SK-N-SH treated with all-trans-retinoic acid at 6 μM for 48 hours (cell line): ENCODE data around the gene SLFN12.

Experiments
- ATAC-seq: fragments of 200-7000 bp; cut with Tn5 transposase; 3 replicates; pipeline ENCODE4 v1.9.1; 2020; ENCODE audit warnings: mild to moderate bottlenecking, moderate library complexity
- ARNTL ChIP-seq: fragments of 450-650 bp; formaldehyde crosslinking; IDR thresholded peaks from 2 replicates; pipeline ENCODE4 v1.5.0; 2020; ENCODE audit warnings: low read depth, mild to moderate bottlenecking, moderate library complexity, borderline replicate concordance
- BACH2 ChIP-seq: fragments of 250-450 bp; sonication (Bioruptor Pico); IDR thresholded peaks from 2 replicates; pipeline ENCODE4 v1.9.0; 2021; ENCODE audit warnings: mild to moderate bottlenecking, borderline replicate concordance
- CREB5 ChIP-seq: fragments of 250-450 bp; sonication (Bioruptor Pico); IDR thresholded peaks from 2 replicates; pipeline ENCODE4 v1.5.1; 2020; ENCODE audit warnings: low read depth, mild to moderate bottlenecking, moderate library complexity
- CSDC2 ChIP-seq: fragments of 250-450 bp; sonication (Bioruptor Pico); IDR thresholded peaks from 2 replicates; pipeline ENCODE4 v1.5.0; 2020; ENCODE audit warnings: mild to moderate bottlenecking, moderate library complexity
- ESRRG ChIP-seq: fragments of 250-450 bp; sonication (Bioruptor Pico); IDR thresholded peaks from 2 replicates; pipeline ENCODE4 v1.6.1; 2021; ENCODE audit warnings: mild to moderate bottlenecking
- GLIS3 ChIP-seq: fragments of 250-450 bp; sonication (Bioruptor Pico); IDR thresholded peaks from 2 replicates; pipeline ENCODE4 v1.5.0; 2020; ENCODE audit warnings: mild to moderate bottlenecking, moderate library complexity
- ISL1 ChIP-seq: fragments of 250-450 bp; sonication (Bioruptor Pico); IDR thresholded peaks from 2 replicates; pipeline ENCODE4 v2.1.2; 2022; ENCODE audit warnings: mild to moderate bottlenecking, moderate library complexity
- POU6F1 ChIP-seq: fragments of 250-450 bp; sonication (Bioruptor Pico); IDR thresholded peaks from 2 replicates; pipeline ENCODE4 v1.8.0; 2021; ENCODE audit warnings: low read depth, mild to moderate bottlenecking, moderate library complexity, borderline replicate concordance
- PPARA ChIP-seq: fragments of 250-450 bp; sonication (Bioruptor Pico); IDR thresholded peaks from 2 replicates; pipeline ENCODE4 v1.5.0; 2020; ENCODE audit warnings: mild to moderate bottlenecking, borderline replicate concordance
- RARB ChIP-seq: fragments of 250-450 bp; sonication (Bioruptor Pico); IDR thresholded peaks from 2 replicates; pipeline ENCODE4 v1.8.0; 2021; ENCODE audit warnings: mild to moderate bottlenecking, moderate library complexity
- TCF4 ChIP-seq: fragments of 250-450 bp; sonication (Bioruptor Pico); IDR thresholded peaks from 2 replicates; pipeline ENCODE4 v1.8.0; 2021; ENCODE audit warnings: mild to moderate bottlenecking, moderate library complexity, borderline replicate concordance
- TOX ChIP-seq: fragments of 250-450 bp; sonication (Bioruptor Pico); IDR thresholded peaks from 2 replicates; pipeline ENCODE4 v1.8.0; 2021; ENCODE audit warnings: mild to moderate bottlenecking, moderate library complexity, borderline replicate concordance
- ZC3H10 ChIP-seq: fragments of 250-450 bp; sonication (Bioruptor Pico); IDR thresholded peaks from 2 replicates; pipeline ENCODE4 v1.5.1; 2021; ENCODE audit warnings: mild to moderate bottlenecking, moderate library complexity
- ZFP30 ChIP-seq: fragments of 450-650 bp; formaldehyde crosslinking; IDR thresholded peaks from 2 replicates; pipeline ENCODE4 v1.5.0; 2022; ENCODE audit warnings: mild to moderate bottlenecking, moderate library complexity
- ZNF565 ChIP-seq: fragments of 450-650 bp; formaldehyde crosslinking; conservative IDR thresholded peaks from 2 replicates; pipeline ENCODE4 v1.5.0; 2020; ENCODE audit warnings: low read depth, mild to moderate bottlenecking, moderate library complexity
- ZNF70 ChIP-seq: fragments of 450-650 bp; formaldehyde crosslinking; IDR thresholded peaks from 2 replicates; pipeline ENCODE4 v1.5.0; 2020; ENCODE audit warnings: mild to moderate bottlenecking, moderate library complexity
- ZNF8 ChIP-seq: fragments of 450-650 bp; formaldehyde crosslinking; IDR thresholded peaks from 2 replicates; pipeline ENCODE4 v1.5.0; 2020; ENCODE audit warnings: mild to moderate bottlenecking, moderate library complexity
- TF ChIP-seq, protein P1 (sequence below): fragments of 250-450 bp; sonication (Bioruptor Pico); IDR thresholded peaks from 2 replicates; pipeline ENCODE4 v1.5.0; 2020; ENCODE audit warnings: mild to moderate bottlenecking, moderate library complexity
- TF ChIP-seq, protein P2 (sequence below): fragments of 250-450 bp; sonication (Bioruptor Pico); IDR thresholded peaks from 2 replicates; pipeline ENCODE4 v1.8.0; 2020; ENCODE audit warnings: mild to moderate bottlenecking, moderate library complexity, borderline replicate concordance
- TF ChIP-seq, protein P3 (sequence below): fragments of 250-450 bp; sonication (Bioruptor Pico); IDR thresholded peaks from 2 replicates; pipeline ENCODE4 v1.5.1; 2021; ENCODE audit warnings: mild to moderate bottlenecking, moderate library complexity

Gene SLFN12

DNA sequence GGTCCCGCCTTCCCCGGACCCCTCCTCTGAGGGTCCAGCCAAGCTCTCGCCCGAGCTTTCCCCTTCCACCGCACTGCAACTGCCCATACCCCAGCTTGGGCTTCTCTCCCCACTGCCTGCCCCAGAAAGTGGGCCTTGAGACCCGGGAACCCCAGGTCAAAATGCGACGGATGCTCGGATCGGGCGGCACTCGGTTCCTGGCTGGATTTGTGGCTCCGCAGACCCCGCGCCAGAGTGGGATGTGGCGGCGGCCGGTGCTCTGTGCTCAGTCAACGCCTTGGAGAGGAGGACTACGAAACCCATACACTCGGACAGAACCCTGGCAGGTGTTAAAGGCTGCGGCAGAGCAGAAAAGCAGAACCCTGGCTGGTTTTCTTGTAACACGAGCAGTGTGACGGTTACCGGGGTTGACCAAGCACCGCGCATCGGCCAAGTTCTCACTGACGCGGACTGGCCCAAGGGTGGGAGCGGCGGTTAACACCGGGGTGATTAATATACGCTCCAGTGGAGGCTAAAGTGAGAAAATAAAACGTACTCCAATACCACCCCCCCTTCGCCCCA lies 17.2 kb upstream of the SLFN12 start (continued):
- no peak for TF ChIP-seq RARB (CRISPR knock-in tag)

DNA sequence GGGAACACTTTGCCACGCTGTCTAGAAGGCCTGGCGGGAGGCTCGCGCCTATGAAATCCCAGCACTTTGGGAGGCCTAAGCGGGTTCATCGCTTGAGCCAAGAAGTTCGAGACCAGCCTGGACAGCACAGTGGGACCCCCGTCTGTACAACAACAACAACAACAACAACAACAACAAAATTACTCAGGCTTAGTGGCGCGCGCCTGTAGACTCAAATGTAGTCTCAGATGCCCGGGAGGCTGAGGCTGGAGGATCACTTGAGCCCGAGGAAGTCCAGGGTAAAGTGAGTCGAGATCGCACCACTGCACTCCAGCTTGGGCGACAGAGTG lies 16.6 kb upstream of the SLFN12 start:
- ATAC-seq, result peak; percentile 31

GRCh38 chr17:35448214-35448898 lies 16.1 kb upstream of the SLFN12 start, which contains the start of gene SLFN13:
SLFN13 (minus strand) TSS chr17:35448766; CDS start chr17:35445680, 3,086 bp downstream.
- peak; percentile 73 for ATAC-seq
- TF ChIP-seq TCF4 (CRISPR knock-in tag), result no peak
- TF ChIP-seq, protein P1, sequence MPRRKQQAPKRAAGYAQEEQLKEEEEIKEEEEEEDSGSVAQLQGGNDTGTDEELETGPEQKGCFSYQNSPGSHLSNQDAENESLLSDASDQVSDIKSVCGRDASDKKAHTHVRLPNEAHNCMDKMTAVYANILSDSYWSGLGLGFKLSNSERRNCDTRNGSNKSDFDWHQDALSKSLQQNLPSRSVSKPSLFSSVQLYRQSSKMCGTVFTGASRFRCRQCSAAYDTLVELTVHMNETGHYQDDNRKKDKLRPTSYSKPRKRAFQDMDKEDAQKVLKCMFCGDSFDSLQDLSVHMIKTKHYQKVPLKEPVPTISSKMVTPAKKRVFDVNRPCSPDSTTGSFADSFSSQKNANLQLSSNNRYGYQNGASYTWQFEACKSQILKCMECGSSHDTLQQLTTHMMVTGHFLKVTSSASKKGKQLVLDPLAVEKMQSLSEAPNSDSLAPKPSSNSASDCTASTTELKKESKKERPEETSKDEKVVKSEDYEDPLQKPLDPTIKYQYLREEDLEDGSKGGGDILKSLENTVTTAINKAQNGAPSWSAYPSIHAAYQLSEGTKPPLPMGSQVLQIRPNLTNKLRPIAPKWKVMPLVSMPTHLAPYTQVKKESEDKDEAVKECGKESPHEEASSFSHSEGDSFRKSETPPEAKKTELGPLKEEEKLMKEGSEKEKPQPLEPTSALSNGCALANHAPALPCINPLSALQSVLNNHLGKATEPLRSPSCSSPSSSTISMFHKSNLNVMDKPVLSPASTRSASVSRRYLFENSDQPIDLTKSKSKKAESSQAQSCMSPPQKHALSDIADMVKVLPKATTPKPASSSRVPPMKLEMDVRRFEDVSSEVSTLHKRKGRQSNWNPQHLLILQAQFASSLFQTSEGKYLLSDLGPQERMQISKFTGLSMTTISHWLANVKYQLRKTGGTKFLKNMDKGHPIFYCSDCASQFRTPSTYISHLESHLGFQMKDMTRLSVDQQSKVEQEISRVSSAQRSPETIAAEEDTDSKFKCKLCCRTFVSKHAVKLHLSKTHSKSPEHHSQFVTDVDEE (CRISPR knock-in tag), result no peak
- TF ChIP-seq POU6F1 (CRISPR knock-in tag), result no peak
- TF ChIP-seq GLIS3 (CRISPR knock-in tag), result no peak
- no peak for TF ChIP-seq ARNTL (CRISPR knock-in tag)
- TF ChIP-seq ZFP30 (CRISPR knock-in tag), result no peak
- no peak for TF ChIP-seq ZNF70
- TF ChIP-seq, protein P2, sequence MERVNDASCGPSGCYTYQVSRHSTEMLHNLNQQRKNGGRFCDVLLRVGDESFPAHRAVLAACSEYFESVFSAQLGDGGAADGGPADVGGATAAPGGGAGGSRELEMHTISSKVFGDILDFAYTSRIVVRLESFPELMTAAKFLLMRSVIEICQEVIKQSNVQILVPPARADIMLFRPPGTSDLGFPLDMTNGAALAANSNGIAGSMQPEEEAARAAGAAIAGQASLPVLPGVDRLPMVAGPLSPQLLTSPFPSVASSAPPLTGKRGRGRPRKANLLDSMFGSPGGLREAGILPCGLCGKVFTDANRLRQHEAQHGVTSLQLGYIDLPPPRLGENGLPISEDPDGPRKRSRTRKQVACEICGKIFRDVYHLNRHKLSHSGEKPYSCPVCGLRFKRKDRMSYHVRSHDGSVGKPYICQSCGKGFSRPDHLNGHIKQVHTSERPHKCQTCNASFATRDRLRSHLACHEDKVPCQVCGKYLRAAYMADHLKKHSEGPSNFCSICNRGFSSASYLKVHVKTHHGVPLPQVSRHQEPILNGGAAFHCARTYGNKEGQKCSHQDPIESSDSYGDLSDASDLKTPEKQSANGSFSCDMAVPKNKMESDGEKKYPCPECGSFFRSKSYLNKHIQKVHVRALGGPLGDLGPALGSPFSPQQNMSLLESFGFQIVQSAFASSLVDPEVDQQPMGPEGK (CRISPR knock-in tag), result no peak
- TF ChIP-seq ZNF565, result no peak
- TF ChIP-seq CREB5 (CRISPR knock-in tag), result no peak
- no peak for TF ChIP-seq ZC3H10 (CRISPR knock-in tag)
- TF ChIP-seq ZNF8, result no peak
- TF ChIP-seq, protein P3, sequence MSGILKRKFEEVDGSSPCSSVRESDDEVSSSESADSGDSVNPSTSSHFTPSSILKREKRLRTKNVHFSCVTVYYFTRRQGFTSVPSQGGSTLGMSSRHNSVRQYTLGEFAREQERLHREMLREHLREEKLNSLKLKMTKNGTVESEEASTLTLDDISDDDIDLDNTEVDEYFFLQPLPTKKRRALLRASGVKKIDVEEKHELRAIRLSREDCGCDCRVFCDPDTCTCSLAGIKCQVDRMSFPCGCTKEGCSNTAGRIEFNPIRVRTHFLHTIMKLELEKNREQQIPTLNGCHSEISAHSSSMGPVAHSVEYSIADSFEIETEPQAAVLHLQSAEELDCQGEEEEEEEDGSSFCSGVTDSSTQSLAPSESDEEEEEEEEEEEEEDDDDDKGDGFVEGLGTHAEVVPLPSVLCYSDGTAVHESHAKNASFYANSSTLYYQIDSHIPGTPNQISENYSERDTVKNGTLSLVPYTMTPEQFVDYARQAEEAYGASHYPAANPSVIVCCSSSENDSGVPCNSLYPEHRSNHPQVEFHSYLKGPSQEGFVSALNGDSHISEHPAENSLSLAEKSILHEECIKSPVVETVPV (CRISPR knock-in tag), result no peak
- no peak for TF ChIP-seq ESRRG (CRISPR knock-in tag)
- no peak for TF ChIP-seq RARB (CRISPR knock-in tag)
- TF ChIP-seq TOX (CRISPR knock-in tag), result no peak
- TF ChIP-seq PPARA (CRISPR knock-in tag), result no peak
- TF ChIP-seq CSDC2, result no peak
- no peak for TF ChIP-seq ISL1 (CRISPR knock-in tag)

More for the DNA sequence above, 16.6 kb upstream of the SLFN12 start:
- TF ChIP-seq BACH2 (CRISPR knock-in tag) (no peak), ARNTL (CRISPR knock-in tag) (no peak), ZFP30 (CRISPR knock-in tag) (no peak)
